ENCODE measurements around the gene SLC7A5. TPM values are rescaled to one million over a fixed set of nuclear protein-coding genes. Genes with fewer than 3 reads are reported as not detected.

SLC7A5 gene
- total and polyA plus RNA-seq, 2 of the 13 experiments (the other 11 are each of a cell fraction or from before 2014, with no cell fraction given): 79.6 to 155 TPM

DNA sequence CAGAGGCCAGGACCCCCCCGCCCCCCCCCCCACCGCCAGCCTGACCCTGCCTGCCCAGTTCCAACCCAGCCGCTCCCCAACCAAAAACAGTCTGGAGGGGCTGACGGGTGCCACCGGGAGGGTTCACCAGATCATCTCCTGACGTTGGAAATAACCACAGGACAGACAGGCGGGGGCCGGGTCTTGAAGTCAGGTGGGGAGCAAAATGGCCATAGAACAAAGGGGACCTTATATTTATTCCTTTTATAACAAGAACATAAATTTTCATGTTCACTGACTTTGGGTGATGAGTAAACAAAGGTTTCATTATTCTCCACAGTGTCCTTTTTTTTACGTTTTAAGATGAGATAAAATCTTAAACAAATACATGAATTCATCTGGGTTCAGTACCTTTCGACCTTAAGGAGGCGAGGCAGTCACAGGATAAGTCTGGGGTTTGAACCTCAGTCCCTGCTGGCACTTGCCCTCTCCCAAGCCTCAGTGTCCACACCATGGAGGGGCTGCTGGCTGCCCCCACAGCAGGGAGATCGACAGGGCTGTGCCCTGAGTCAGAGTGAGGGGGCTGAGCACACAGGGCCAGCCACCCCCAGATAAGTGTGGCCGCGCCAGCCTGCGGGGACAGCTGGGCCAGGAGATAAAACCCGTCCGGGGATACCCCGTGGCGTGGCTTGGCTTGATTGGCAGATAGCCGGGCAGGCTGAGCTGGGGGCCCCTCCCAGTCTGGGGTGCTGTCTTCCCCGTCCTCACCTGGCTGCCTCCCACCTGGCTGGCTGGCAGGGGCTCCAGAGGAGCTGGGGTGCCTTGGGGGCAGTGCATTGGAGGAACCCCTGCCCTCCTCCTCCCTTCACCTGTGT lies 15.0 kb downstream of the SLC7A5 start (continued):
- TF ChIP-seq, protein P1, sequence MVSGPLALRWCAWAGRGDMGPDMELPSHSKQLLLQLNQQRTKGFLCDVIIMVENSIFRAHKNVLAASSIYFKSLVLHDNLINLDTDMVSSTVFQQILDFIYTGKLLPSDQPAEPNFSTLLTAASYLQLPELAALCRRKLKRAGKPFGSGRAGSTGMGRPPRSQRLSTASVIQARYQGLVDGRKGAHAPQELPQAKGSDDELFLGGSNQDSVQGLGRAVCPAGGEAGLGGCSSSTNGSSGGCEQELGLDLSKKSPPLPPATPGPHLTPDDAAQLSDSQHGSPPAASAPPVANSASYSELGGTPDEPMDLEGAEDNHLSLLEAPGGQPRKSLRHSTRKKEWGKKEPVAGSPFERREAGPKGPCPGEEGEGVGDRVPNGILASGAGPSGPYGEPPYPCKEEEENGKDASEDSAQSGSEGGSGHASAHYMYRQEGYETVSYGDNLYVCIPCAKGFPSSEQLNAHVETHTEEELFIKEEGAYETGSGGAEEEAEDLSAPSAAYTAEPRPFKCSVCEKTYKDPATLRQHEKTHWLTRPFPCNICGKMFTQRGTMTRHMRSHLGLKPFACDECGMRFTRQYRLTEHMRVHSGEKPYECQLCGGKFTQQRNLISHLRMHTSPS (CRISPR knock-in tag; IDR thresholded peaks at IDR 0.05; ENCODE audit: low read depth): peak; percentile 10; the same call in 1 of the 2 replicates
- TF ChIP-seq NFYB (CRISPR knock-in tag; IDR thresholded peaks at IDR 0.05) (no peak), ZNF33A (CRISPR knock-in tag; IDR thresholded peaks at IDR 0.05; ENCODE audit: borderline replicate concordance) (no peak), ZSCAN21 (CRISPR knock-in tag; IDR thresholded peaks at IDR 0.05; ENCODE audit: borderline replicate concordance) (no peak), NR1H2 (CRISPR knock-in tag; IDR thresholded peaks at IDR 0.05; ENCODE audit: borderline replicate concordance, low read depth) (no peak), SIX4 (CRISPR knock-in tag; IDR thresholded peaks at IDR 0.05) (no peak), LBX2 (CRISPR knock-in tag; IDR thresholded peaks at IDR 0.05; ENCODE audit: borderline replicate concordance) (no peak), ATF7-NPFF (CRISPR knock-in tag; IDR thresholded peaks at IDR 0.05; ENCODE audit: low read depth) (peak; percentile 55), HOXA7 (CRISPR knock-in tag; IDR thresholded peaks at IDR 0.05) (no peak), ONECUT2 (CRISPR knock-in tag; IDR thresholded peaks at IDR 0.05) (no peak), ELK4 (CRISPR knock-in tag; IDR thresholded peaks at IDR 0.05; ENCODE audit: borderline replicate concordance) (no peak), ZBTB49 (CRISPR knock-in tag; IDR thresholded peaks at IDR 0.05; ENCODE audit: borderline replicate concordance) (no peak), ZFP82 (CRISPR knock-in tag; IDR thresholded peaks at IDR 0.05; ENCODE audit: borderline replicate concordance) (no peak), KLF15 (CRISPR knock-in tag; IDR thresholded peaks at IDR 0.05; ENCODE audit: borderline replicate concordance) (no peak), MIXL1 (CRISPR knock-in tag; IDR thresholded peaks at IDR 0.05) (no peak), CC2D1A (CRISPR knock-in tag; IDR thresholded peaks at IDR 0.05) (no peak), MEF2D (CRISPR knock-in tag; IDR thresholded peaks at IDR 0.05) (no peak), ZNF431 (CRISPR knock-in tag; IDR thresholded peaks at IDR 0.05; ENCODE audit: borderline replicate concordance, low read depth) (no peak), IKZF5 (CRISPR knock-in tag; IDR thresholded peaks at IDR 0.05) (peak; percentile 32; the same call in 1 of the 2 replicates), ZZZ3 (CRISPR knock-in tag; IDR thresholded peaks at IDR 0.05; ENCODE audit: borderline replicate concordance) (no peak; the same call in 1 of the 2 replicates), ZBTB20 (CRISPR knock-in tag; IDR thresholded peaks at IDR 0.05; ENCODE audit: borderline replicate concordance, low read depth) (no peak), SYNCRIP (IDR thresholded peaks at IDR 0.05; ENCODE audit: insufficient read depth, low read depth, low read length) (no peak)
